Measurements from ENCODE around the gene PTTG1. TPM values are rescaled to one million over a fixed set of nuclear protein-coding genes. Genes with fewer than 3 reads are reported as not detected.

The PTTG1 gene
- total RNA-seq, 3 donors from 2014 or later, result 12.5 to 17.7 (median 13.8) TPM

- Histone ChIP-seq H3K4me3 (no peak overlapping the region), H3K36me3 (no peaks in the 10 kb centered on the region), H3K9me3 (no peaks in the 10 kb centered on the region), H3K27me3 (no peaks in the 10 kb centered on the region), H3K4me1 (no peaks in the 10 kb centered on the region), H3K27ac (no peak overlapping the region)
- DNase-seq (ENCODE audit: low spot score in 2 of 2), result no peak
- TF ChIP-seq POLR2AphosphoS5 (IDR thresholded peaks at IDR 0.05) (no peak), POLR2A (IDR thresholded peaks at IDR 0.05) (no peak), CTCF (IDR thresholded peaks at IDR 0.05) (no peak)
- intact Hi-C loops (cut with DNase I; ENCODE audit: low total_unique reads), result no loop called here
These were observed 50.8 kb downstream of the PTTG1 start for GRCh38 chr5:160472482-160472881.

- no peak for TF ChIP-seq POLR2AphosphoS5 (IDR thresholded peaks at IDR 0.05)
- DNase-seq (ENCODE audit: low spot score in 2 of 2), result no peak
- Histone ChIP-seq H3K9me3 (no peaks in the 10 kb centered on the region), H3K27ac (no peak overlapping the region), H3K4me3 (no peak overlapping the region), H3K27me3 (no peaks in the 10 kb centered on the region), H3K4me1 (no peaks in the 10 kb centered on the region), H3K36me3 (no peaks in the 10 kb centered on the region)
- intact Hi-C loops (cut with DNase I; ENCODE audit: low total_unique reads), result no loop called here
These were observed 52.0 kb downstream of the PTTG1 start for GRCh38 chr5:160473681-160474080.

- intact Hi-C loops (cut with DNase I; ENCODE audit: low total_unique reads), result no loop called here
- Histone ChIP-seq H3K27me3 (no peaks in the 10 kb centered on the region), H3K9me3 (no peaks in the 10 kb centered on the region), H3K4me3 (no peak overlapping the region), H3K36me3 (no peaks in the 10 kb centered on the region), H3K27ac (no peak overlapping the region), H3K4me1 (no peaks in the 10 kb centered on the region)
- no peak for TF ChIP-seq CTCF (IDR thresholded peaks at IDR 0.05)
- no peak for TF ChIP-seq POLR2AphosphoS5 (IDR thresholded peaks at IDR 0.05)
- no peak for DNase-seq (ENCODE audit: low spot score in 2 of 2)
These were observed 52.4 kb downstream of the PTTG1 start for GRCh38 chr5:160474084-160474483.

- H3K4me3 ChIP-seq, result no peak overlapping the region
- DNase-seq (ENCODE audit: low spot score in 2 of 2), result no peak
- no peaks in the 10 kb centered on the region for H3K27me3 ChIP-seq
- TF ChIP-seq POLR2A (IDR thresholded peaks at IDR 0.05), result no peak
- TF ChIP-seq POLR2AphosphoS5 (IDR thresholded peaks at IDR 0.05), result no peak
- no peak for TF ChIP-seq CTCF (IDR thresholded peaks at IDR 0.05)
- H3K4me1 ChIP-seq, result no peaks in the 10 kb centered on the region
- intact Hi-C loops (cut with DNase I; ENCODE audit: low total_unique reads), result no loop called here
- no peaks in the 10 kb centered on the region for H3K9me3 ChIP-seq
- H3K36me3 ChIP-seq, result no peaks in the 10 kb centered on the region
- H3K27ac ChIP-seq, result no peak overlapping the region
These were observed 54.3 kb downstream of the PTTG1 start for GRCh38 chr5:160475864-160476438.

- H3K27me3 ChIP-seq, result no peaks in the 10 kb centered on the region
- no peak overlapping the region for H3K27ac ChIP-seq
- no peak for DNase-seq (ENCODE audit: low spot score in 2 of 2)
- TF ChIP-seq POLR2AphosphoS5 (IDR thresholded peaks at IDR 0.05), result no peak
- TF ChIP-seq POLR2A (IDR thresholded peaks at IDR 0.05), result no peak
- TF ChIP-seq CTCF (IDR thresholded peaks at IDR 0.05), result no peak
- no peaks in the 10 kb centered on the region for H3K36me3 ChIP-seq
- no peaks in the 10 kb centered on the region for H3K9me3 ChIP-seq
- H3K4me1 ChIP-seq, result no peaks in the 10 kb centered on the region
- H3K4me3 ChIP-seq, result no peak overlapping the region
- intact Hi-C loops (cut with DNase I; ENCODE audit: low total_unique reads), result no loop called here
These were observed 55.8 kb downstream of the PTTG1 start for GRCh38 chr5:160477266-160477970.

Measured in breast epithelium (tissue), 4 donors.